GM21447 (cell line): Measurements from ENCODE around the gene AGAP1.
"Not testable (repeated sequence)": the region's sequence is repeated elsewhere in the genome, so short reads cannot be mapped to it uniquely, and the experiment has no call there.

ENCODE experiments used
- ATAC-seq: cut with Tn5 transposase; IDR thresholded peaks from one replicate; pipeline ENCODE4 v1.9.1; 2021; ENCODE audit not compliant: unreplicated experiment

AGAP1 gene

DNA sequence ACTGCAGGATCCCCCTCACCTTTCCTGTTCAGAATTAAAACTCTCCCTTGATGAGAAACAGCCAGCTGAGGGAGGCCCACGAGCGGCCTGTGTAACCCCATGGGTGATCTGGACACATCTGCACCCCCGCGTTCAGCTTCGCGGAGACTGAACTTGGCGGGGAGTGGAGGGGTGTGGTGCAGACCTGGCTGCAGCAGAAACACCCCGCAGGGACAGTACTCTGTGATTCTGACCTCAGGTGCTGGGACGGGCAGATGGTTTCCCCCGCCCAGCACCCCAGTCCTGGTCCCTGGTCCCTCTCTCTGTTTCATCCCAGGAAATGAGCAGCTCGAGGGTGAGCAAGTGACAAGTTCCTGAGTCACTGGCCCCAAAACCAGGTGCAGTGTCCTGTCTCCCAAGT is 633.2 kb downstream of the AGAP1 start:
- no peak for ATAC-seq

DNA sequence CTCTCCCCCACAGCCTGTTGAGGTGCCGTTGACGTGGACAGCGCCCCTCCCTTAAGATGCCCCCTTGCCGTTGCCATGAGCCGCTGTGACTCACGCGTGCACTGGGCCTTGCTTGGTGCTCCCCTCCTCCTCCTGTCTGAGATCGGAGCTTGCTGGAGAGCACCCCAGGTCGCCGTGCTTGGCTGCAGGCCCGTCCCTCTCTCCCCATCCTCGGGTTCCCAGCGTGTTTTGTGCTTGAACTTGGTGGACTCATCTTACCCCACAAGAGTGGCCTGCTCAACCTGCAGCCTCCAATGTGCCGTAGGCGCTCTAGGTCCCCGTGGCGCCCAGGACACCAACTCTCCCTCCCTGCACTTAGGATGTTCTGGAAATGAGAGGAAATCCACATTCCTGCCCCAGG is 634.5 kb downstream of the AGAP1 start:
- no peak for ATAC-seq

DNA sequence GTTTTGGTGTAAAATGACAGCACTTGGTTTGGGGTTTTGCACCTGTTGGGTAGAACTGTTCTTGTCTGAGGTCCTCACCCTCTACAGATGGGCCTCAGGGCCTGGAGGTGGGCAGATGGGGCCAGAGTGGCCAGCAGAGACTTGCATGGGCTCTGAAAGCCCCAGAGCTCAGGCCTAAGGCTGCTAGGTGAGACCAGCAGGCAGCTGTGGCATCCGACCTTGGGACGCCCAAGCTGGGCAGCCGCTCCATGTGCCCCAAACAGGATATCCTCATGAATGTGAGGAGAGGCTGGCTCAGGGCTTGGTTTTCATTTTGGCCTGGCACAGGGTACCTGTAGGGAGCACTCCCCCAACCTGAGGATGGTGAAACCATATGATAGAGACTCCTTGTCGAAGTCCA is 636.1 kb downstream of the AGAP1 start:
- ATAC-seq: no peak

DNA sequence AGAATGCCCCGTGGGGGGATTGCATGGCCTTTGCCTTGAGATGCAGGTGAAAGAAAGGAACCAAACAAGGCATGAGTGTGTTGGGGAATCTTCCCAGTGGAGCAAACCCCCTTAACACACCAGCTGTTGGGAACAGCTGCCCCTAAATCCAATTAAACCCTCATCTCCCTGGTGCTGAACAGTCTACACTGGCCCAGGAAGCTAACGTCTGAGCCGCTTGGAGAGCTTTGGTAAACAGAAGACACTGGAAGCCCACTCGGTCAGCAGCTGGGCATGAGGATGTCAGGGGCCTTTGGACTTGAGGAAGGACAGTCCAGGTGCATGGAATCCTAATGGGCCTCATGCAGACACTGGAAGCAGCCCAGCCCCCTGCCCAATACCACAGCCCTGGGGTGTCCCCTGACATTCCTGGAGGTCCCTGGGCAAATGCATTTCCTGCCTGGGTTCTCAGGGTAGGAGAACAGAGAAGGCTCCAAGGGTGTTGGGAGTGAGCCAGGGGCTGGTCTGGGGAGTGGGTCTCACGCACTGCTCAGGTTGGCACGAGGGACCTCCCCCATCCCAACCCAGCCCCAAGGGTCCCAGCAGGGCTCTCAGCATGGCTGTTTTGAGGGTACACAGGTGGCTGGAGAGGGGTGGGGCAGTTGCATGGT is 636.6 kb downstream of the AGAP1 start:
- no peak for ATAC-seq

- ATAC-seq: no peak
Measured at GRCh38 chr2:236131073-236131692, 637.3 kb downstream of the AGAP1 start.

DNA sequence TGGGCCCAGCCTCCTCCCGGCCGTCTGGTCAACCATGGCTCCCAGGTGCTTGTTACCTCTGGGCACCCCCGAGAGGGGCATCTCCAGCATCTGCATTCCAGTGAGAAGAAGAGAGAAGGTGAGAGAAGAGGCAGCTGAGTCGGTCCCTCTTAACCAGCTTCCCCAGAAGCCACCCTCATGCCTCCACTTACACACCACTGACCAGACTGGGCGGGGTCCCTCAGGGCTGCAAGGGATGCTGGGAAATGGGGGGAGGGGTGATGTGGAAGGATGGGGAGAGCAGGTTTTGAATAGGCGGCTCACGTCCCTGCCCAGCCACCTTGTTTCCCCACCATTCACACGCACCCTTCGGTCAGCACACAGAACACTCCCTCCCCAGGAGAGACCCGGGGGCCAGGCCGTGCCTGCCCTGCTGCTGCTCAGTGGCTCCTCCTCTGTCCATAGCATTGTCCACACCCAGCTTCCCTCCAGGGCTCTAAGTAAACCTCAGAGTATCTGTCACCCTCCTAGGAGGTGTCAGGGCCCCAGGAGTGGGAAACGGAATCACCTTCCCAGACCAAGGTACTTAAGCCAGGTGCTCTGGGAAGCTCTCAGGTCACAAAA is 639.7 kb downstream of the AGAP1 start:
- no peak for ATAC-seq

DNA sequence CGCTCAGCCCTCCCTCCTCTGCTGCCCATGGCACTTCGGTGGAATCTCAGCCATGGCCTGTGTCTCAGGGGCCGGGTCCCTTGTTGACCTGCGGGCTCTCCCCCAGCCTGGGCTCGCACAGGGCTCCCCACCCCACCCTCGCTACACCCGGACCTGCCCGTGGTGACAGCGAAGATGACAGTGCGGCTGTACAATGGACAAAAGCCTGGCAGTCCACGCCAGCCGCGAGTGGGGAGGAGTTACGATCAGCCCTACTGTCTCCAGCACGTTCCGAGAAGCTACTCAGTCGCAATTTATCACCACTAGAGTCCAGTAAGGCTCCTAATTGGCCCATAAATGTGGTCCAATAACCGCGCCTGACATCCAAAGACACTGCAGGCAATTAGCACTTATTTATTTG is 642.7 kb downstream of the AGAP1 start:
- no peak for ATAC-seq

DNA sequence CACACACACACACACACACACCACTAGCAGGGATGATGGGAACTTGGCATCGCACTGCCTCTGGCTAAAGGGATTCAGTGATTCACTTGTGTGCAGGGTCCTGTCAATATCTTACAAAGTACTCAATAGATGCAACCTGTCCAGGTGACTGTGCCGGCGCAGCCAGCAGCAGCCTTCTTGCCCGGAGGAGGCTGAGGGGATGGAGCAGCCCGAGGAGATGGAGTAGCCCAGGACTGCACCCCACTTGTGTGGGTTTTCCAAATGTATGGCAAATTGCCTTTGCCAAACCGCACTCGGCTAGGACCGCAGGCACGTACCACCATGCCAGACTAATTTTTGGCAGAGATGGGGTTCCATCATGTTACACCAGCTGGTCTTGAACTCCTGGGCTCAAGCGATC is 643.2 kb downstream of the AGAP1 start:
- ATAC-seq: no peak

- ATAC-seq: not testable (repeated sequence)
Measured at GRCh38 chr2:236141616-236142015, 647.8 kb downstream of the AGAP1 start.

DNA sequence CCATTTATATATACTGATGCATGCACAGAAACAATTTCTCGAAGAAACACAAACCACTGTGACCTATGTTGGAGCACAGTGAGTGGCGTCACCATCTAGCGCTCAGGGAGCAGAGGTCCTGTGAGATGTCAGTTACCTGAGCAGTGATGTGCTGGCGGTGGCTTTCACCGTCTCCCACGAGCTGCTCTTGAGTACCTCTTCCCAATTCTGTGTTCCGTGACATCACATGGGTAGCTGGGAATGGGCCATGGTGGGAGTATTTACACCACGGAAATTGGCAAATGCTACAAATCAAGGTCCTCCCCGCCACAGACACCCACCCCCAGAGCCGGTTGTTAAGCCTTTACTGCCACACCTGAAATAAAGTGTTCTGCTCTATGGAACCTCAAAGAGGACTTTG is 650.0 kb downstream of the AGAP1 start:
- ATAC-seq: no peak

DNA sequence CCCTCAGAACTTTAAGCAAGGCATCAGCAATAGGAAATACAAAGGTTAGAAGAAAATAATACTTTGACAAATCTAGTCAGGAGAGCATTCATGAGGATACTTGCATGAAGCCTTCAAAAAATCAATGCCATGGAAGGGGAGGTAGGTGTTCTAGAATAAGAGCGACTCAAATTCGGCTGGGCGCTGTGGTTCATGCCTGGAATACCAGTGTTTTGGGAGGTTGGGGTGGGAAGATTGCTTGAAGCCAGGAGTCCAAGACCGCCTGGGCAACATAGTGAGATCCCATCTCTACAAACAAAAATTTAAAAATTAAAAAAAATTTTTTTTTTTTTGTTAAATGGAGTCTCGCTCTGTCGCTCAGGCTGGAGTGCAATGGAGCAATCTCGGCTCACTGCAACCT is 652.6 kb downstream of the AGAP1 start:
- no peak for ATAC-seq

GRCh38 chr2:236155406-236155805 is 661.6 kb downstream of the AGAP1 start:
- ATAC-seq: no peak

DNA sequence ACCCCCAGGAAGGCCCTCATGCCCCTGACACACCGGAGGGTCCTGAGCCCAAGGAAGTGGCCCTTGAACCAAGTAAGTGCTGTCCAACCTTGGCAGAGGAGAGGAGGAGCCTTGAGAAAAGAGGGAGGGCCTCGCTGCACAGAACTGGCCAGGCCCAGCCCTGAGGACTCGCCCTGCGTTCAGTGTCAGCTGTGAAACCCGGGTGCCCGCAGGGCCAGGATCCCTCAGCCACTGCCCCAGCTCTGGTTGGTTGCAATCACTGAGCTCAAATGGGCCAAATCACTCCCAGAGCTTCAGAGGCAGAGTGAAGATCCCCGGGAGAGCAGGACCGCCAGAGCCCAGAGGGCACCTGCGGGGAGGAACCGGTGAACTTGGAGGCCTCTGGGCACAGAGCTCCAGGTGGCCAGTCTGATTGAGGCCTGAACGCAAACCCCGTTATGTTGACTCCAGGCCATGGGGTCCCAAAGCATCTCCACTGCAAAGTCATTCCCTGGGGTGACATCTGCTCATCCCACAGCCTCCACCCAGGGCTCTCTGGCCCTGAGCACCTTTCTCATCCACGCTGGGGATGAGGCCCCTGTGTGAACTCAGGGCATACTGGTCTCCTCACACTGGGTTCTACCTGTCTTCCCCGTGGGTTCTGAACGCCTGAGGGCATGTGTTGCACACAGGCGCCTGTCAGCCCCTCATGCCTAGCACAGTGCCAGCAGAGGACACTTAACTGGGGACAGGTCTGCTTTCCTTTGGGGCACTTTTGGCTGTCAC is 662.4 kb downstream of the AGAP1 start:
- no peak for ATAC-seq

- ATAC-seq: no peak
Measured at GRCh38 chr2:236156860-236157194, 663.0 kb downstream of the AGAP1 start.

DNA sequence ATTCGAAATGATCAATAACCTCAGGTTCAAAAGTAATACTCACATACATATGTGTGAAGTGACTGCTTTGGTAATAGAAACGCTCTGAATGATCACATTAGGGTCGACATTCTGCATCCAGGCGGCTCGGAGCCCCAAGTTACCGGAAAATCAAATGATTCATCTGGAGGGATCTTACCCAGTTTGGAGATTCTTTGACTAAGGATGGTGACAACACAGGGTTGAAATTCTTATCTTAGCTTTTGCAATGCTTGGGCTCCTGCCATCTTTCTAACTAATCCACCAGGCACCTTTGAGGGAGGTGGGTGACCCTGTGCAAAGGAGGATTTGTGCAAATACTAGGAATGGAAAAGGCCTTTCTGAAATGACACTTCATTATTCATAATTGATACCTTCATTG is 663.5 kb downstream of the AGAP1 start:
- no peak for ATAC-seq

- ATAC-seq: no peak
Measured at GRCh38 chr2:236157815-236158498, 664.1 kb downstream of the AGAP1 start.

- ATAC-seq: no peak
Measured at GRCh38 chr2:236158969-236159777, 665.3 kb downstream of the AGAP1 start.

- ATAC-seq: no peak
Measured at GRCh38 chr2:236159778-236160170, 665.9 kb downstream of the AGAP1 start.

- ATAC-seq: no peak
Measured at GRCh38 chr2:236160366-236161081, 666.7 kb downstream of the AGAP1 start.

DNA sequence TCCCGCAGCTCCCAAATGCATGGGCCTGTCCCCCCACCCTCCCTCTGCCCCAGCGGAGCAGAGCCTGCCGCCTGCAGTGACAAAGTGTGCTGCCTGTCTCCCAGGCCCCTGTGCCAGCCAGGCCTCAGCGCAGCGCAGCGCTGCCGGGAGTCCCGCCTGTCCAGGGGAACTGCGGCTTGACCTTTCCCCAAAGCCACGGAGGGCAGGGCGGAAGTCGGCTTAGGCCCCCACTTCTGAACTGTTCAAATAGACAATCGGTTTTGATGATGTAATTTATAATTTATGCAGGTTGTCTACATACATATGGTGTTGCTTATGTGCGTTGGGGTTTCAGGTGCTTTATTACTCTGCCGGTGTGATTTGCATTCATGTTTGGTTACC is 667.2 kb downstream of the AGAP1 start:
- no peak for ATAC-seq
